GM21825 (cell line): Measurements from ENCODE around the gene PRM2.

Experiments used
- ATAC-seq: cut with Tn5 transposase; IDR thresholded peaks from one replicate; pipeline ENCODE4 v1.9.1; 2021; ENCODE audit warnings: mild to moderate bottlenecking, moderate library complexity; ENCODE audit not compliant: unreplicated experiment

The PRM2 gene

GRCh38 chr16:11276143-11276895 lies at the start of gene PRM2:
Gene PRM2 (minus strand): TSS chr16:11276480. CDS start chr16:11276370, 110 bp downstream.
- no peak for ATAC-seq

GRCh38 chr16:11325404-11326083 lies 49.3 kb upstream of the PRM2 start:
- ATAC-seq: no peak

- ATAC-seq: no peak
These were observed 47.5 kb upstream of the PRM2 start for GRCh38 chr16:11323551-11324336.

- no peak for ATAC-seq
These were observed 46.5 kb upstream of the PRM2 start for GRCh38 chr16:11322823-11323222.

- no peak for ATAC-seq
These were observed 45.4 kb upstream of the PRM2 start for GRCh38 chr16:11321662-11322061.

GRCh38 chr16:11320170-11320569 lies 43.9 kb upstream of the PRM2 start:
- no peak for ATAC-seq

GRCh38 chr16:11319529-11320146 lies 43.4 kb upstream of the PRM2 start:
- no peak for ATAC-seq

GRCh38 chr16:11318817-11319216 lies 42.5 kb upstream of the PRM2 start:
- no peak for ATAC-seq

- ATAC-seq: no peak
These were observed 40.2 kb upstream of the PRM2 start for GRCh38 chr16:11316331-11317015.

GRCh38 chr16:11315510-11315909 lies 39.2 kb upstream of the PRM2 start:
- no peak for ATAC-seq

- ATAC-seq: no peak
These were observed 38.1 kb upstream of the PRM2 start for GRCh38 chr16:11314309-11314894.

- no peak for ATAC-seq
These were observed 37.4 kb upstream of the PRM2 start for GRCh38 chr16:11313493-11314308.

GRCh38 chr16:11312718-11313492 lies 36.6 kb upstream of the PRM2 start:
- no peak for ATAC-seq

- ATAC-seq: peak; percentile 41
These were observed 34.8 kb upstream of the PRM2 start for GRCh38 chr16:11310997-11311561.

- ATAC-seq: no peak
These were observed 34.3 kb upstream of the PRM2 start for GRCh38 chr16:11310634-11310977.

- ATAC-seq: peak; percentile 32
These were observed 33.8 kb upstream of the PRM2 start for GRCh38 chr16:11309895-11310633.

GRCh38 chr16:11308493-11309283 lies 32.4 kb upstream of the PRM2 start:
- peak; percentile 27 for ATAC-seq
